Smooth muscle cell (in vitro differentiated cells): ENCODE results near the gene CUX1. TPM values are rescaled to one million over a fixed set of nuclear protein-coding genes. Genes with fewer than 3 reads are reported as not detected.

Source experiments
- DNase-seq: peaks from one replicate; lab custom pipeline; 2025; ENCODE audit not compliant: unreplicated experiment; lab: John Stamatoyannopoulos, UW
- H2AFZ ChIP-seq: fragments of 200-600 bp; sonication (generic); 2 replicates; pipeline ENCODE4 v1.6.0; 2016; ENCODE audit warnings: antibody characterized with exemption, low read depth, mild to moderate bottlenecking
- H3F3A ChIP-seq: fragments of 200-600 bp; sonication (generic); 2 replicates; pipeline ENCODE4 v1.6.0; 2017; ENCODE audit warnings: antibody characterized with exemption, low read depth
- H3K27ac ChIP-seq: fragments of 200-600 bp; sonication (generic); 2 replicates; pipeline ENCODE4 v1.5.1; 2016; ENCODE audit warnings: low read depth, mild to moderate bottlenecking
- H3K27me3 ChIP-seq: fragments of 200-600 bp; sonication (generic); 2 replicates; pipeline ENCODE4 v1.6.1; 2016; ENCODE audit warnings: low read depth, mild to moderate bottlenecking
- H3K36me3 ChIP-seq: fragments of 200-600 bp; sonication (generic); 2 replicates; pipeline ENCODE4 v1.5.1; 2016; ENCODE audit warnings: low read depth
- H3K4me1 ChIP-seq: fragments of 200-600 bp; sonication (generic); 2 replicates; pipeline ENCODE4 v1.5.1; 2016; ENCODE audit warnings: low read depth
- H3K4me2 ChIP-seq: fragments of 200-600 bp; sonication (generic); 2 replicates; pipeline ENCODE4 v1.6.0; 2016; ENCODE audit warnings: mild to moderate bottlenecking
- H3K4me3 ChIP-seq: fragments of 200-600 bp; sonication (generic); 2 replicates; pipeline ENCODE4 v1.5.1; 2016; ENCODE audit warnings: mild to moderate bottlenecking
- H3K79me2 ChIP-seq: fragments of 200-600 bp; sonication (generic); 2 replicates; pipeline ENCODE4 v1.6.0; 2016; ENCODE audit warnings: low read depth, mild to moderate bottlenecking
- H3K9ac ChIP-seq: fragments of 200-600 bp; sonication (generic); 2 replicates; pipeline ENCODE4 v1.6.0; 2016; ENCODE audit warnings: low read depth
- H3K9me3 ChIP-seq: fragments of 200-600 bp; sonication (generic); replicated peaks from 2 replicates; pipeline ENCODE4 v1.5.1; 2016; ENCODE audit warnings: low read depth
- H4K20me1 ChIP-seq: fragments of 200-600 bp; sonication (generic); 2 replicates; pipeline ENCODE4 v1.6.0; 2016; ENCODE audit warnings: low read depth
- CTCF ChIP-seq: fragments of 200-600 bp; sonication (generic); IDR thresholded peaks from 2 replicates; pipeline ENCODE4 v1.5.1; 2017; ENCODE audit warnings: borderline replicate concordance, mild to moderate bottlenecking, antibody characterized with exemption; ENCODE audit not compliant: insufficient read depth, poor library complexity, severe bottlenecking
- WGBS: methylation state at CpG from one replicate; pipeline ENCODE4 v1.1.7; 2016; ENCODE audit warnings: low lambda C conversion rate; 5-methylcytosine and 5-hydroxymethylcytosine counted together
- polyA plus RNA-seq: library from polyadenylated mRNA; unstranded; fragments of >200 nt; fragmentation: Nextera tagmentation; extraction: Ambion mirVana; gene quantifications from 2 replicates; pipeline ENCODE4 v1.2.1, GENCODE V29; 2016
- total RNA-seq: library from RNA; depleted of rRNA; stranded (reverse); fragments of >200 nt; gene quantifications from 2 replicates; pipeline ENCODE4 v1.2.3, GENCODE V29; 2014

CUX1 gene
- total and polyA plus RNA-seq, 2 experiments from 2014 or later, result 56.3 to 78.4 TPM

GRCh38 chr7:101864039-101864438, 46.6 kb downstream of the CUX1 start:
- peaks cover 100% of the 10 kb centered on the region for H4K20me1 ChIP-seq
- WGBS, result 89% methylated on average over 4 of the region's 4 CpGs
- H3K79me2 ChIP-seq, result peaks cover 100% of the 10 kb centered on the region
- peaks cover 16% of the 10 kb centered on the region for H3F3A ChIP-seq
- no peak for TF ChIP-seq CTCF
- H2AFZ ChIP-seq, result no peak overlapping the region
- H3K9ac ChIP-seq, result no peak overlapping the region
- no peak for DNase-seq
- H3K4me1 ChIP-seq, result peaks cover 21% of the 10 kb centered on the region
- H3K27me3 ChIP-seq, result no peaks in the 10 kb centered on the region
- H3K4me3 ChIP-seq, result no peak overlapping the region
- no peak overlapping the region for H3K27ac ChIP-seq
- H3K9me3 ChIP-seq, result no peaks in the 10 kb centered on the region
- no peak overlapping the region for H3K4me2 ChIP-seq
- no peaks in the 10 kb centered on the region for H3K36me3 ChIP-seq

GRCh38 chr7:101865031-101865430, 47.6 kb downstream of the CUX1 start:
- Histone ChIP-seq H3K27me3 (no peaks in the 10 kb centered on the region), H3K9me3 (no peaks in the 10 kb centered on the region), H2AFZ (no peak overlapping the region), H3K27ac (no peak overlapping the region), H3K4me2 (no peak overlapping the region), H3K36me3 (no peaks in the 10 kb centered on the region), H3F3A (peaks cover 16% of the 10 kb centered on the region), H3K4me3 (no peak overlapping the region), H4K20me1 (peaks cover 100% of the 10 kb centered on the region), H3K79me2 (peaks cover 100% of the 10 kb centered on the region), H3K9ac (no peak overlapping the region), H3K4me1 (peaks cover 23% of the 10 kb centered on the region)
- 87% methylated on average over 7 of the region's 7 CpGs for WGBS
- DNase-seq, result no peak
- TF ChIP-seq CTCF, result no peak

GRCh38 chr7:101865455-101865854, 48.0 kb downstream of the CUX1 start:
- WGBS, result 87% methylated on average over 13 of the region's 13 CpGs

More at GRCh38 chr7:101865455-101865854, 48.0 kb downstream of the CUX1 start:
- no peak for TF ChIP-seq CTCF
- Histone ChIP-seq H3K9ac (no peak overlapping the region), H3K9me3 (no peaks in the 10 kb centered on the region), H3K36me3 (no peaks in the 10 kb centered on the region), H3K79me2 (peaks cover 98% of the 10 kb centered on the region), H3K27ac (no peak overlapping the region), H3F3A (peaks cover 18% of the 10 kb centered on the region), H3K4me3 (no peak overlapping the region), H4K20me1 (peaks cover 100% of the 10 kb centered on the region), H2AFZ (no peak overlapping the region), H3K27me3 (no peaks in the 10 kb centered on the region), H3K4me2 (no peak overlapping the region), H3K4me1 (peaks cover 28% of the 10 kb centered on the region)
- no peak for DNase-seq
